Lung (tissue), 12 donors: ENCODE results near the gene RNU6-9. TPM values are rescaled to one million over a fixed set of nuclear protein-coding genes. Genes with fewer than 3 reads are reported as not detected.

Experiments used
- ATAC-seq: fragments of 200-7000 bp; cut with Tn5 transposase; one replicate; pipeline ENCODE4 v1.9.1; 2020; ENCODE audit warnings: moderate number of reproducible peaks; ENCODE audit not compliant: insufficient read depth, low FRiP score
- DNase-seq, 3 donors: peaks; one replicate each; pipeline ENCODE4 v3.0.0-alpha.2; 2013 to 2017
- H3K27ac ChIP-seq, 2 donors: one replicate each; pipeline ENCODE4 v1.5.1; 2013; ENCODE audit warnings: mild to moderate bottlenecking in 2 of 2, moderate library complexity in 2 of 2, control low read depth in 1 of 2, inconsistent platforms in 1 of 2, low read depth in 1 of 2, low read length in 1 of 2
- H3K27me3 ChIP-seq, 3 donors: one replicate each; pipeline ENCODE4 v1.5.1; 2013; ENCODE audit warnings: low read length in 2 of 3; ENCODE audit not compliant: control insufficient read depth in 3 of 3, insufficient read depth in 3 of 3
- H3K36me3 ChIP-seq, 4 donors: one replicate each; pipeline ENCODE4 v1.5.1; 2013; ENCODE audit warnings: low read length in 4 of 4, mild to moderate bottlenecking in 1 of 4, moderate library complexity in 1 of 4; ENCODE audit not compliant: control insufficient read depth in 4 of 4, insufficient read depth in 4 of 4
- H3K4me1 ChIP-seq, 5 donors: one replicate each; pipeline ENCODE4 v1.5.1; 2013; ENCODE audit warnings: low read length in 5 of 5, mild to moderate bottlenecking in 2 of 5, moderate library complexity in 1 of 5; ENCODE audit not compliant: control insufficient read depth in 5 of 5, insufficient read depth in 5 of 5
- H3K4me3 ChIP-seq: one replicate; pipeline ENCODE4 v1.5.1; 2013; ENCODE audit warnings: mild to moderate bottlenecking, control low read depth, moderate library complexity
- H3K9ac ChIP-seq, 2 donors: one replicate each; pipeline ENCODE4 v1.5.1; 2013; ENCODE audit warnings: low read length in 2 of 2, control low read depth in 1 of 2; ENCODE audit not compliant: insufficient read depth in 1 of 2
- H3K9me3 ChIP-seq, 4 donors: one replicate each; pipeline ENCODE4 v1.5.1; 2013; ENCODE audit warnings: low read length in 3 of 4, mild to moderate bottlenecking in 1 of 4, moderate library complexity in 1 of 4; ENCODE audit not compliant: control insufficient read depth in 4 of 4, insufficient read depth in 3 of 4
- CTCF ChIP-seq: IDR thresholded peaks from 2 replicates; pipeline ENCODE4 v1.5.1; 2012; ENCODE audit warnings: mild to moderate bottlenecking; ENCODE audit errors: control extremely low read depth, extremely low read depth
- WGBS, 2 donors: extraction: QIAGEN DNeasy Blood & Tissue Kit; methylation state at CpG; one replicate each; pipeline ENCODE4 v1.1.7; 2013; 5-methylcytosine and 5-hydroxymethylcytosine counted together
- polyA plus RNA-seq, 2 donors: library from polyadenylated mRNA; stranded (reverse); fragments of 200-250 nt; gene quantifications; one replicate each; pipeline ENCODE4 v1.2.1, GENCODE V29; 2013
- total RNA-seq, 2 donors: library from RNA; depleted of rRNA in 1 of 2; stranded (reverse); fragments of >200 nt in 1 of 2; gene quantifications; one replicate each; pipeline ENCODE4 v1.2.1, GENCODE V29; 2014 to 2021
- donor health status: control.
- donor health status: control.
- donor health status: Bipolar disorder and iron deficiency.
- donor health status: healthy.
- donor health status: DM: yes; HTN: yes; CAD: no.

RNU6-9 gene
- total and polyA plus RNA-seq, 4 donors: not detected

- no peaks in the 10 kb centered on the region for H3K9me3 ChIP-seq
- H3K9ac ChIP-seq: no peak overlapping the region
- H3K27me3 ChIP-seq: peaks cover 0 to 2% (median 0%) of the 10 kb centered on the region in 3 donors
- H3K4me3 ChIP-seq: no peak overlapping the region
- H3K4me1 ChIP-seq: peaks cover 0 to 15% (median 6%) of the 10 kb centered on the region in 5 donors
- DNase-seq (no peak), ATAC-seq (no peak)
- no peak for TF ChIP-seq CTCF
- 62 to 68% methylated on average over 6 of the region's 6 CpGs for WGBS, 2 donors
- no peaks in the 10 kb centered on the region for H3K36me3 ChIP-seq
- H3K27ac ChIP-seq: no peak overlapping the region
Measured at GRCh38 chr19:854549-854948, 38.7 kb upstream of the RNU6-9 start.

GRCh38 chr19:855142-855541 is 38.1 kb upstream of the RNU6-9 start:
- DNase-seq (no peak), ATAC-seq (no peak)
- Histone ChIP-seq H3K9me3 (no peaks in the 10 kb centered on the region), H3K27ac (no peak overlapping the region), H3K4me1 (peaks cover 0 to 18% (median 6%) of the 10 kb centered on the region in 5 donors), H3K36me3 (no peaks in the 10 kb centered on the region), H3K4me3 (no peak overlapping the region), H3K9ac (no peak overlapping the region), H3K27me3 (peaks cover 0 to 7% (median 0%) of the 10 kb centered on the region in 3 donors)
- WGBS, 2 donors: 72 to 82% methylated on average over 12 of the region's 12 CpGs
- no peak for TF ChIP-seq CTCF

GRCh38 chr19:855566-856120 is 37.6 kb upstream of the RNU6-9 start:
- no peak for TF ChIP-seq CTCF
- Histone ChIP-seq H3K27ac (no peak overlapping the region), H3K9ac (no peak overlapping the region), H3K4me3 (no peak overlapping the region), H3K4me1 (peaks cover 0 to 18% (median 5%) of the 10 kb centered on the region in 5 donors), H3K27me3 (peaks cover 0 to 7% (median 0%) of the 10 kb centered on the region in 3 donors), H3K9me3 (no peaks in the 10 kb centered on the region), H3K36me3 (no peaks in the 10 kb centered on the region)
- ATAC-seq (no peak), DNase-seq (no peak)
- 66 to 75% methylated on average over 40 of the region's 40 CpGs for WGBS, 2 donors

GRCh38 chr19:858284-858683 is 35.0 kb upstream of the RNU6-9 start:
- 80 to 82% methylated on average over 9 of the region's 9 CpGs for WGBS, 2 donors
- no peak overlapping the region for H3K4me3 ChIP-seq
- no peaks in the 10 kb centered on the region for H3K36me3 ChIP-seq
- ATAC-seq (no peak), DNase-seq (no peak)
- H3K27ac ChIP-seq: no peak overlapping the region
- no peaks in the 10 kb centered on the region for H3K9me3 ChIP-seq
- H3K4me1 ChIP-seq: peaks cover 0 to 13% (median 9%) of the 10 kb centered on the region in 5 donors
- TF ChIP-seq CTCF: no peak
- H3K27me3 ChIP-seq: peaks cover 0 to 12% (median 0%) of the 10 kb centered on the region in 3 donors
- no peak overlapping the region for H3K9ac ChIP-seq
